Erythroblast (primary cell): ENCODE results near the gene GALNT9.

ENCODE experiments used
- GATA1 ChIP-seq: IDR thresholded peaks from 2 replicates; pipeline ENCODE4 v1.6.1; 2011; ENCODE audit warnings: low read depth, mild to moderate bottlenecking, control low read depth, low read length, moderate library complexity
- POLR2A ChIP-seq: IDR thresholded peaks from 2 replicates; pipeline ENCODE4 v1.6.1; 2011; ENCODE audit warnings: mild to moderate bottlenecking, low read length

- TF ChIP-seq POLR2A (no peak), GATA1 (no peak)
Measured at GRCh38 chr12:132300789-132301722, 28.3 kb downstream of the GALNT9 start.
